HepG2 (cell line): ENCODE results near the gene GPR22. TPM values are rescaled to one million over a fixed set of nuclear protein-coding genes. Genes with fewer than 3 reads are reported as not detected.

ENCODE experiments used
- ATAC-seq: fragments of 200-7000 bp; cut with Tn5 transposase; 3 replicates; pipeline ENCODE4 v1.9.1; 2020; ENCODE audit warnings: mild to moderate bottlenecking, moderate library complexity
- BruUV-seq: library from RNA; stranded (reverse); fragments of 400-500 nt; replicated peaks from 2 replicates; lab custom pipeline; 2021; lab: Mats Ljungman, UMichigan
- CTCF ChIA-PET: fragments of 300-600 bp; formaldehyde crosslinking; extraction: SDS; loops from one replicate; lab custom pipeline; 2021; ENCODE audit warnings: low total read pairs, inconsistent platforms, low intra/inter-chr PET ratio; lab: Yijun Ruan, JAX
- POLR2A ChIA-PET: fragments of 350-600 bp; sonication (Branson Sonifier 250); formaldehyde crosslinking; loops from one replicate; lab custom pipeline; 2020; ENCODE audit warnings: antibody characterized with exemption, inconsistent platforms; lab: Yijun Ruan, JAX
- DNase-seq: peaks from one replicate; pipeline ENCODE4 v3.0.0-alpha.2; 2015; ENCODE audit warnings: low spot score
- FAIRE-seq: peaks from 3 replicates; lab custom pipeline; 2011; peaks lifted over from hg19 to GRCh38; lab: Jason Lieb, UNC
- H2AFZ ChIP-seq: one replicate; pipeline ENCODE4 v1.6.1; 2011; ENCODE audit warnings: low read length, inconsistent platforms
- H3K27ac ChIP-seq: fragments of 300-600 bp; 3 replicates; pipeline ENCODE4 v1.8.0; 2011; ENCODE audit warnings: mixed run types, mild to moderate bottlenecking, mixed read lengths, low read length, inconsistent platforms; ENCODE audit not compliant: insufficient read depth; ENCODE audit errors: extremely low read length
- H3K27me3 ChIP-seq, 2 experiments: fragments of 200-600 bp in 1 of 2; 2 replicates in 1 of 2; 3 replicates in 1 of 2; pipeline versions ENCODE4 v1.6.0 to v1.8.0; 2011; ENCODE audit warnings: low read length in 2 of 2, mild to moderate bottlenecking in 2 of 2, moderate library complexity in 2 of 2, inconsistent platforms in 1 of 2; ENCODE audit not compliant: insufficient read depth in 2 of 2, control insufficient read depth in 1 of 2
- H3K36me3 ChIP-seq, 2 experiments: fragments of 200-600 bp in 1 of 2; replicated peaks in 1 of 2; 2 replicates in 1 of 2; 3 replicates in 1 of 2; pipeline versions ENCODE4 v1.5.1 to v1.8.0; 2011; ENCODE audit warnings: low read length in 2 of 2, inconsistent platforms in 1 of 2; ENCODE audit not compliant: insufficient read depth in 2 of 2, control insufficient read depth in 1 of 2
- H3K4me1 ChIP-seq: 2 replicates; pipeline ENCODE4 v1.5.1; 2012; ENCODE audit warnings: low read length, inconsistent platforms; ENCODE audit not compliant: insufficient read depth
- H3K4me2 ChIP-seq: 2 replicates; pipeline ENCODE4 v1.6.0; 2011; ENCODE audit warnings: low read depth, low read length, inconsistent platforms
- H3K4me3 ChIP-seq, 3 experiments: fragments of 200-600 bp in 1 of 3; sonication (generic), shearing (Covaris generic) in 1 of 3; replicated peaks in 1 of 3; 2 replicates each; pipeline ENCODE4 v1.5.1; 2011 to 2016; ENCODE audit warnings: low read length in 3 of 3, inconsistent platforms in 2 of 3, low read depth in 2 of 3, mild to moderate bottlenecking in 2 of 3, control low read depth in 1 of 3, mixed read lengths in 1 of 3; ENCODE audit not compliant: insufficient read depth in 1 of 3
- H3K79me2 ChIP-seq: one replicate; pipeline ENCODE4 v1.6.1; 2011; ENCODE audit warnings: low read length, inconsistent platforms; ENCODE audit not compliant: insufficient read depth
- H3K9ac ChIP-seq: 2 replicates; pipeline ENCODE4 v1.6.0; 2011; ENCODE audit warnings: mild to moderate bottlenecking, low read depth, low read length, inconsistent platforms; ENCODE audit not compliant: insufficient read depth
- H3K9me3 ChIP-seq: 2 replicates; pipeline ENCODE4 v1.5.1; 2012; ENCODE audit warnings: mild to moderate bottlenecking, low read length
- H4K20me1 ChIP-seq: 2 replicates; pipeline ENCODE4 v1.6.0; 2011; ENCODE audit warnings: inconsistent platforms, mild to moderate bottlenecking, low read length, moderate library complexity; ENCODE audit not compliant: insufficient read depth
- BHLHE40 ChIP-seq: IDR thresholded peaks from 2 replicates; pipeline ENCODE4 v1.6.1; 2011; ENCODE audit warnings: low read length, improper control_type of control experiment
- NBN ChIP-seq: fragments of 450-650 bp; conservative IDR thresholded peaks from 2 replicates; pipeline ENCODE4 v1.6.1; 2017
- TFDP1 ChIP-seq: IDR thresholded peaks from 2 replicates; pipeline ENCODE4 v1.6.1; 2016; ENCODE audit warnings: missing compliant biosample characterization, missing genetic modification reagents, borderline replicate concordance
- ZNF263 ChIP-seq: sonication (generic); formaldehyde crosslinking; IDR thresholded peaks from 2 replicates; pipeline ENCODE4 v1.4.0; 2020; ENCODE audit warnings: missing genetic modification reagents
- ZNF33B ChIP-seq: sonication (generic); formaldehyde crosslinking; IDR thresholded peaks from 2 replicates; pipeline ENCODE4 v1.5.1; 2020; ENCODE audit warnings: mild to moderate bottlenecking, missing genetic modification reagents
- ZNF569 ChIP-seq: sonication (generic); formaldehyde crosslinking; IDR thresholded peaks from 2 replicates; pipeline ENCODE4 v1.5.0; 2020; ENCODE audit warnings: mild to moderate bottlenecking, missing genetic modification reagents, moderate library complexity, borderline replicate concordance
- ZNF570 ChIP-seq: sonication (generic); formaldehyde crosslinking; IDR thresholded peaks from 2 replicates; pipeline ENCODE4 v1.4.0; 2020; ENCODE audit warnings: mild to moderate bottlenecking, missing genetic modification reagents, borderline replicate concordance
- ZNF614 ChIP-seq: IDR thresholded peaks from 2 replicates; pipeline ENCODE4 v1.6.1; 2018; ENCODE audit warnings: missing biosample characterization, missing genetic modification reagents, inconsistent platforms, borderline replicate concordance
- ZNF670 ChIP-seq: sonication (generic); formaldehyde crosslinking; IDR thresholded peaks from 2 replicates; pipeline ENCODE4 v1.8.0; 2022; ENCODE audit warnings: mild to moderate bottlenecking, missing genetic modification reagents, borderline replicate concordance
- ZNF749 ChIP-seq: sonication (generic); formaldehyde crosslinking; IDR thresholded peaks from 2 replicates; pipeline ENCODE4 v1.8.0; 2022; ENCODE audit warnings: mild to moderate bottlenecking, missing genetic modification reagents, moderate library complexity, borderline replicate concordance
- ZNF766 ChIP-seq: sonication (generic); formaldehyde crosslinking; IDR thresholded peaks from 2 replicates; pipeline ENCODE4 v1.5.0; 2020; ENCODE audit warnings: missing genetic modification reagents, borderline replicate concordance
- WGBS: methylation state at CpG from one replicate; pipeline ENCODE4 v1.1.6; 2017; ENCODE audit warnings: low lambda C conversion rate; 5-methylcytosine and 5-hydroxymethylcytosine counted together
- in situ Hi-C: cut with HindIII; loops from 2 replicates; pipeline ENCODE4 v1.10.0; 2017; ENCODE audit warnings: low pct_unique_long_range_greater_than_20kb; ENCODE audit not compliant: extremely low pct_ligation_motif_present
- intact Hi-C: fragments of 100-400 bp; cut with micrococcal nuclease; formaldehyde crosslinking; loops from one replicate; pipeline ENCODE4 v1.10.0; 2022; ENCODE audit not compliant: unreplicated experiment
- polyA plus RNA-seq, 8 experiments: library from polyadenylated mRNA; depleted of rRNA in 3 of 8; stranded (reverse) in 7 of 8; unstranded in 1 of 8; fragments of >200 nt; fragmentation: Illumina TruSeq in 4 of 8; extraction: Trizol in 4 of 8; gene quantifications; 2 replicates each; pipeline versions ENCODE4 v1.2.1 to v1.2.3, GENCODE V29; 2011 to 2016; ENCODE audit warnings: low read depth in 4 of 8, missing spikeins in 1 of 8, mixed read lengths in 1 of 8; ENCODE audit not compliant: insufficient read depth in 1 of 8
- total RNA-seq, 5 experiments: library from RNA; depleted of rRNA; stranded (reverse); fragments of >200 nt; fragmentation: Illumina TruSeq; extraction: Trizol; gene quantifications; 2 replicates each; pipeline ENCODE4 v1.2.3, GENCODE V29; 2016; ENCODE audit warnings: low read depth in 1 of 5
- TF ChIP-seq, protein P1 (sequence below): sonication (generic); formaldehyde crosslinking; IDR thresholded peaks from 2 replicates; pipeline ENCODE4 v1.5.0; 2020; ENCODE audit warnings: mild to moderate bottlenecking, missing genetic modification reagents, moderate library complexity
- TF ChIP-seq, protein P2 (sequence below): sonication (generic); formaldehyde crosslinking; IDR thresholded peaks from 2 replicates; pipeline ENCODE4 v1.5.1; 2020; ENCODE audit warnings: mild to moderate bottlenecking, missing genetic modification reagents, borderline replicate concordance

GPR22 gene
- total and polyA plus RNA-seq, 2 of the 13 experiments (the other 11 are each of a cell fraction or from before 2014, with no cell fraction given): not detected

- ATAC-seq (no peak), FAIRE-seq (no peak), DNase-seq (no peak)
- in situ Hi-C loops: no loop called here
- Histone ChIP-seq H3K4me1 (no peaks in the 10 kb centered on the region), H3K4me3 (no peak overlapping the region), H3K9me3 (no peaks in the 10 kb centered on the region), H3K27ac (no peak overlapping the region), H4K20me1 (no peaks in the 10 kb centered on the region), H3K4me2 (no peak overlapping the region), H2AFZ (no peak overlapping the region), H3K27me3 (no peaks in the 10 kb centered on the region), H3K36me3 (no peaks in the 10 kb centered on the region), H3K79me2 (no peaks in the 10 kb centered on the region), H3K9ac (no peak overlapping the region)
- ChIA-PET POLR2A (no interaction called here), CTCF (no interaction called here)
- intact Hi-C loops: no loop called here
- TF ChIP-seq TFDP1 (CRISPR knock-in tag): no peak
- TF ChIP-seq, protein P1, sequence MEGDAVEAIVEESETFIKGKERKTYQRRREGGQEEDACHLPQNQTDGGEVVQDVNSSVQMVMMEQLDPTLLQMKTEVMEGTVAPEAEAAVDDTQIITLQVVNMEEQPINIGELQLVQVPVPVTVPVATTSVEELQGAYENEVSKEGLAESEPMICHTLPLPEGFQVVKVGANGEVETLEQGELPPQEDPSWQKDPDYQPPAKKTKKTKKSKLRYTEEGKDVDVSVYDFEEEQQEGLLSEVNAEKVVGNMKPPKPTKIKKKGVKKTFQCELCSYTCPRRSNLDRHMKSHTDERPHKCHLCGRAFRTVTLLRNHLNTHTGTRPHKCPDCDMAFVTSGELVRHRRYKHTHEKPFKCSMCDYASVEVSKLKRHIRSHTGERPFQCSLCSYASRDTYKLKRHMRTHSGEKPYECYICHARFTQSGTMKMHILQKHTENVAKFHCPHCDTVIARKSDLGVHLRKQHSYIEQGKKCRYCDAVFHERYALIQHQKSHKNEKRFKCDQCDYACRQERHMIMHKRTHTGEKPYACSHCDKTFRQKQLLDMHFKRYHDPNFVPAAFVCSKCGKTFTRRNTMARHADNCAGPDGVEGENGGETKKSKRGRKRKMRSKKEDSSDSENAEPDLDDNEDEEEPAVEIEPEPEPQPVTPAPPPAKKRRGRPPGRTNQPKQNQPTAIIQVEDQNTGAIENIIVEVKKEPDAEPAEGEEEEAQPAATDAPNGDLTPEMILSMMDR: no peak
- TF ChIP-seq NBN: no peak
- TF ChIP-seq ZNF569 (CRISPR knock-in tag): no peak
- TF ChIP-seq, protein P2, sequence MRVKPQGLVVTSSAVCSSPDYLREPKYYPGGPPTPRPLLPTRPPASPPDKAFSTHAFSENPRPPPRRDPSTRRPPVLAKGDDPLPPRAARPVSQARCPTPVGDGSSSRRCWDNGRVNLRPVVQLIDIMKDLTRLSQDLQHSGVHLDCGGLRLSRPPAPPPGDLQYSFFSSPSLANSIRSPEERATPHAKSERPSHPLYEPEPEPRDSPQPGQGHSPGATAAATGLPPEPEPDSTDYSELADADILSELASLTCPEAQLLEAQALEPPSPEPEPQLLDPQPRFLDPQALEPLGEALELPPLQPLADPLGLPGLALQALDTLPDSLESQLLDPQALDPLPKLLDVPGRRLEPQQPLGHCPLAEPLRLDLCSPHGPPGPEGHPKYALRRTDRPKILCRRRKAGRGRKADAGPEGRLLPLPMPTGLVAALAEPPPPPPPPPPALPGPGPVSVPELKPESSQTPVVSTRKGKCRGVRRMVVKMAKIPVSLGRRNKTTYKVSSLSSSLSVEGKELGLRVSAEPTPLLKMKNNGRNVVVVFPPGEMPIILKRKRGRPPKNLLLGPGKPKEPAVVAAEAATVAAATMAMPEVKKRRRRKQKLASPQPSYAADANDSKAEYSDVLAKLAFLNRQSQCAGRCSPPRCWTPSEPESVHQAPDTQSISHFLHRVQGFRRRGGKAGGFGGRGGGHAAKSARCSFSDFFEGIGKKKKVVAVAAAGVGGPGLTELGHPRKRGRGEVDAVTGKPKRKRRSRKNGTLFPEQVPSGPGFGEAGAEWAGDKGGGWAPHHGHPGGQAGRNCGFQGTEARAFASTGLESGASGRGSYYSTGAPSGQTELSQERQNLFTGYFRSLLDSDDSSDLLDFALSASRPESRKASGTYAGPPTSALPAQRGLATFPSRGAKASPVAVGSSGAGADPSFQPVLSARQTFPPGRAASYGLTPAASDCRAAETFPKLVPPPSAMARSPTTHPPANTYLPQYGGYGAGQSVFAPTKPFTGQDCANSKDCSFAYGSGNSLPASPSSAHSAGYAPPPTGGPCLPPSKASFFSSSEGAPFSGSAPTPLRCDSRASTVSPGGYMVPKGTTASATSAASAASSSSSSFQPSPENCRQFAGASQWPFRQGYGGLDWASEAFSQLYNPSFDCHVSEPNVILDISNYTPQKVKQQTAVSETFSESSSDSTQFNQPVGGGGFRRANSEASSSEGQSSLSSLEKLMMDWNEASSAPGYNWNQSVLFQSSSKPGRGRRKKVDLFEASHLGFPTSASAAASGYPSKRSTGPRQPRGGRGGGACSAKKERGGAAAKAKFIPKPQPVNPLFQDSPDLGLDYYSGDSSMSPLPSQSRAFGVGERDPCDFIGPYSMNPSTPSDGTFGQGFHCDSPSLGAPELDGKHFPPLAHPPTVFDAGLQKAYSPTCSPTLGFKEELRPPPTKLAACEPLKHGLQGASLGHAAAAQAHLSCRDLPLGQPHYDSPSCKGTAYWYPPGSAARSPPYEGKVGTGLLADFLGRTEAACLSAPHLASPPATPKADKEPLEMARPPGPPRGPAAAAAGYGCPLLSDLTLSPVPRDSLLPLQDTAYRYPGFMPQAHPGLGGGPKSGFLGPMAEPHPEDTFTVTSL (CRISPR knock-in tag): no peak
- TF ChIP-seq ZNF263: no peak
- TF ChIP-seq BHLHE40: no peak
- TF ChIP-seq ZNF670 (CRISPR knock-in tag): no peak
- TF ChIP-seq ZNF570 (CRISPR knock-in tag): no peak
- no peak for TF ChIP-seq ZNF749 (CRISPR knock-in tag)
- TF ChIP-seq ZNF33B (CRISPR knock-in tag): no peak
- TF ChIP-seq ZNF614 (CRISPR knock-in tag): no peak
- TF ChIP-seq ZNF766 (CRISPR knock-in tag): no peak
- no TSS peak for BruUV-seq
- WGBS: 100% methylated on average over 1 of the region's 1 CpG
Measured at GRCh38 chr7:107435749-107436148, 34.1 kb upstream of the GPR22 start.
